ENCODE measurements around the gene ANLN.
"Not testable (repeated sequence)": the region's sequence is repeated elsewhere in the genome, so short reads cannot be mapped to it uniquely, and the experiment has no call there.

Gene ANLN

GRCh38 chr7:36409180-36409579, 19.5 kb downstream of the ANLN start:
- no peak for DNase-seq

GRCh38 chr7:36415144-36415543, 25.5 kb downstream of the ANLN start:
- DNase-seq: no peak

GRCh38 chr7:36416251-36416650, 26.6 kb downstream of the ANLN start:
- no peak for DNase-seq

GRCh38 chr7:36420307-36420706, 30.6 kb downstream of the ANLN start:
- DNase-seq: no peak

GRCh38 chr7:36422072-36422471, 32.4 kb downstream of the ANLN start:
- no peak for DNase-seq

GRCh38 chr7:36423633-36424032, 34.0 kb downstream of the ANLN start:
- no peak for DNase-seq

GRCh38 chr7:36430186-36430585, 40.5 kb downstream of the ANLN start:
- no peak for DNase-seq

- no peak for DNase-seq
Measured at GRCh38 chr7:36430881-36431280, 41.2 kb downstream of the ANLN start.

GRCh38 chr7:36438211-36438610, 48.5 kb downstream of the ANLN start:
- DNase-seq: no peak

GRCh38 chr7:36439624-36440023, 50.0 kb downstream of the ANLN start:
- no peak for DNase-seq

- DNase-seq: peak; percentile 21
Measured at GRCh38 chr7:36440880-36441279, 51.2 kb downstream of the ANLN start.

GRCh38 chr7:36441344-36442022, 51.8 kb downstream of the ANLN start:
- DNase-seq: no peak

- peak; percentile 46 for DNase-seq
Measured at GRCh38 chr7:36448781-36449379, 59.2 kb downstream of the ANLN start.

GRCh38 chr7:36449685-36450084, 60.0 kb downstream of the ANLN start:
- no peak for DNase-seq

GRCh38 chr7:36453769-36454168, 64.1 kb downstream of the ANLN start:
- no peak for DNase-seq

GRCh38 chr7:36455646-36456045, 66.0 kb downstream of the ANLN start:
- no peak for DNase-seq

- DNase-seq: no peak
Measured at GRCh38 chr7:36456138-36456537, 66.5 kb downstream of the ANLN start.

GRCh38 chr7:36456548-36456947, 66.9 kb downstream of the ANLN start:
- no peak for DNase-seq

- no peak for DNase-seq
Measured at GRCh38 chr7:36459236-36459960, 69.7 kb downstream of the ANLN start.

- DNase-seq: no peak
Measured at GRCh38 chr7:36460811-36461429, 71.3 kb downstream of the ANLN start.

- no peak for DNase-seq
Measured at GRCh38 chr7:36462551-36463137, 73.0 kb downstream of the ANLN start.

- DNase-seq: peak; percentile 39
Measured at GRCh38 chr7:36464271-36464670, 74.6 kb downstream of the ANLN start.

- not testable (repeated sequence) for DNase-seq
Measured at GRCh38 chr7:36466001-36466400, 76.3 kb downstream of the ANLN start.

Data from fibroblast of skin of abdomen (primary cell).